Measurements from ENCODE around the gene MT1M. TPM values are rescaled to one million over a fixed set of nuclear protein-coding genes. Genes with fewer than 3 reads are reported as not detected.

The MT1M gene
- total and polyA plus RNA-seq, 2 experiments from 2014 or later: 1.1 to 4.7 TPM

DNA sequence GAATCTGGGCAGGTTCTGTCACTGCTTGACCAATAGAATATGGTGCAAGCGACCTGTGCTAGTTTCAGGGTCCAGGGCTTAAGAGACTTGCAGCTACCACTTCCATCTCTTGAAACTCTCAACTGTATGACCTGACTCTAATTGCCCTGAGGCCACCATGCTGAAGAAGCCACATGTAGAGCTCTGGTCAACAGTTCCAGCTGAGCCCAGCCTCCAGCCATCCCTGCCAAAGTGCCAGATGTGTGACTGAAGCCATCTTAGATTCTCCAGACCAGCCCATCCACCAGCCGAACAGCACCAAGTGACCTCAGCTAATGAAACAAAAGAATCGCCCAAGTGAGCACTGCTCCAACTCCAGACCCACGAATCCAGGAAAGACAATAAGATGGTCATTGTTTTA, 27.5 kb upstream of the MT1M start (continued):
- TF ChIP-seq, protein P1, sequence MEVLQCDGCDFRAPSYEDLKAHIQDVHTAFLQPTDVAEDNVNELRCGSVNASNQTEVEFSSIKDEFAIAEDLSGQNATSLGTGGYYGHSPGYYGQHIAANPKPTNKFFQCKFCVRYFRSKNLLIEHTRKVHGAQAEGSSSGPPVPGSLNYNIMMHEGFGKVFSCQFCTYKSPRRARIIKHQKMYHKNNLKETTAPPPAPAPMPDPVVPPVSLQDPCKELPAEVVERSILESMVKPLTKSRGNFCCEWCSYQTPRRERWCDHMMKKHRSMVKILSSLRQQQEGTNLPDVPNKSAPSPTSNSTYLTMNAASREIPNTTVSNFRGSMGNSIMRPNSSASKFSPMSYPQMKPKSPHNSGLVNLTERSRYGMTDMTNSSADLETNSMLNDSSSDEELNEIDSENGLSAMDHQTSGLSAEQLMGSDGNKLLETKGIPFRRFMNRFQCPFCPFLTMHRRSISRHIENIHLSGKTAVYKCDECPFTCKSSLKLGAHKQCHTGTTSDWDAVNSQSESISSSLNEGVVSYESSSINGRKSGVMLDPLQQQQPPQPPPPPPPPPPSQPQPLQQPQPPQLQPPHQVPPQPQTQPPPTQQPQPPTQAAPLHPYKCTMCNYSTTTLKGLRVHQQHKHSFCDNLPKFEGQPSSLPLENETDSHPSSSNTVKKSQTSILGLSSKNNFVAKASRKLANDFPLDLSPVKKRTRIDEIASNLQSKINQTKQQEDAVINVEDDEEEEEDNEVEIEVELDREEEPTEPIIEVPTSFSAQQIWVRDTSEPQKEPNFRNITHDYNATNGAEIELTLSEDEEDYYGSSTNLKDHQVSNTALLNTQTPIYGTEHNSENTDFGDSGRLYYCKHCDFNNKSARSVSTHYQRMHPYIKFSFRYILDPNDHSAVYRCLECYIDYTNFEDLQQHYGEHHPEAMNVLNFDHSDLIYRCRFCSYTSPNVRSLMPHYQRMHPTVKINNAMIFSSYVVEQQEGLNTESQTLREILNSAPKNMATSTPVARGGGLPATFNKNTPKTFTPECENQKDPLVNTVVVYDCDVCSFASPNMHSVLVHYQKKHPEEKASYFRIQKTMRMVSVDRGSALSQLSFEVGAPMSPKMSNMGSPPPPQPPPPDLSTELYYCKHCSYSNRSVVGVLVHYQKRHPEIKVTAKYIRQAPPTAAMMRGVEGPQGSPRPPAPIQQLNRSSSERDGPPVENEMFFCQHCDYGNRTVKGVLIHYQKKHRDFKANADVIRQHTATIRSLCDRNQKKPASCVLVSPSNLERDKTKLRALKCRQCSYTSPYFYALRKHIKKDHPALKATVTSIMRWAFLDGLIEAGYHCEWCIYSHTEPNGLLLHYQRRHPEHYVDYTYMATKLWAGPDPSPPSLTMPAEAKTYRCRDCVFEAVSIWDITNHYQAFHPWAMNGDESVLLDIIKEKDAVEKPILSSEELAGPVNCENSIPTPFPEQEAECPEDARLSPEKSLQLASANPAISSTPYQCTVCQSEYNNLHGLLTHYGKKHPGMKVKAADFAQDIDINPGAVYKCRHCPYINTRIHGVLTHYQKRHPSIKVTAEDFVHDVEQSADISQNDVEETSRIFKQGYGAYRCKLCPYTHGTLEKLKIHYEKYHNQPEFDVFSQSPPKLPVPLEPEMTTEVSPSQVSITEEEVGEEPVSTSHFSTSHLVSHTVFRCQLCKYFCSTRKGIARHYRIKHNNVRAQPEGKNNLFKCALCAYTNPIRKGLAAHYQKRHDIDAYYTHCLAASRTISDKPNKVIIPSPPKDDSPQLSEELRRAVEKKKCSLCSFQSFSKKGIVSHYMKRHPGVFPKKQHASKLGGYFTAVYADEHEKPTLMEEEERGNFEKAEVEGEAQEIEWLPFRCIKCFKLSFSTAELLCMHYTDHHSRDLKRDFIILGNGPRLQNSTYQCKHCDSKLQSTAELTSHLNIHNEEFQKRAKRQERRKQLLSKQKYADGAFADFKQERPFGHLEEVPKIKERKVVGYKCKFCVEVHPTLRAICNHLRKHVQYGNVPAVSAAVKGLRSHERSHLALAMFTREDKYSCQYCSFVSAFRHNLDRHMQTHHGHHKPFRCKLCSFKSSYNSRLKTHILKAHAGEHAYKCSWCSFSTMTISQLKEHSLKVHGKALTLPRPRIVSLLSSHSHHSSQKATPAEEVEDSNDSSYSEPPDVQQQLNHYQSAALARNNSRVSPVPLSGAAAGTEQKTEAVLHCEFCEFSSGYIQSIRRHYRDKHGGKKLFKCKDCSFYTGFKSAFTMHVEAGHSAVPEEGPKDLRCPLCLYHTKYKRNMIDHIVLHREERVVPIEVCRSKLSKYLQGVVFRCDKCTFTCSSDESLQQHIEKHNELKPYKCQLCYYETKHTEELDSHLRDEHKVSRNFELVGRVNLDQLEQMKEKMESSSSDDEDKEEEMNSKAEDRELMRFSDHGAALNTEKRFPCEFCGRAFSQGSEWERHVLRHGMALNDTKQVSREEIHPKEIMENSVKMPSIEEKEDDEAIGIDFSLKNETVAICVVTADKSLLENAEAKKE (CRISPR knock-in tag; IDR thresholded peaks at IDR 0.05): no peak
- TF ChIP-seq, protein P2, sequence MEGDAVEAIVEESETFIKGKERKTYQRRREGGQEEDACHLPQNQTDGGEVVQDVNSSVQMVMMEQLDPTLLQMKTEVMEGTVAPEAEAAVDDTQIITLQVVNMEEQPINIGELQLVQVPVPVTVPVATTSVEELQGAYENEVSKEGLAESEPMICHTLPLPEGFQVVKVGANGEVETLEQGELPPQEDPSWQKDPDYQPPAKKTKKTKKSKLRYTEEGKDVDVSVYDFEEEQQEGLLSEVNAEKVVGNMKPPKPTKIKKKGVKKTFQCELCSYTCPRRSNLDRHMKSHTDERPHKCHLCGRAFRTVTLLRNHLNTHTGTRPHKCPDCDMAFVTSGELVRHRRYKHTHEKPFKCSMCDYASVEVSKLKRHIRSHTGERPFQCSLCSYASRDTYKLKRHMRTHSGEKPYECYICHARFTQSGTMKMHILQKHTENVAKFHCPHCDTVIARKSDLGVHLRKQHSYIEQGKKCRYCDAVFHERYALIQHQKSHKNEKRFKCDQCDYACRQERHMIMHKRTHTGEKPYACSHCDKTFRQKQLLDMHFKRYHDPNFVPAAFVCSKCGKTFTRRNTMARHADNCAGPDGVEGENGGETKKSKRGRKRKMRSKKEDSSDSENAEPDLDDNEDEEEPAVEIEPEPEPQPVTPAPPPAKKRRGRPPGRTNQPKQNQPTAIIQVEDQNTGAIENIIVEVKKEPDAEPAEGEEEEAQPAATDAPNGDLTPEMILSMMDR (conservative IDR thresholded peaks at IDR 0.05; ENCODE audit: low read depth in 2 of 2): no peak
- no peak for TF ChIP-seq EZH2phosphoT487 (IDR thresholded peaks at IDR 0.05; ENCODE audit: unreplicated experiment)

DNA sequence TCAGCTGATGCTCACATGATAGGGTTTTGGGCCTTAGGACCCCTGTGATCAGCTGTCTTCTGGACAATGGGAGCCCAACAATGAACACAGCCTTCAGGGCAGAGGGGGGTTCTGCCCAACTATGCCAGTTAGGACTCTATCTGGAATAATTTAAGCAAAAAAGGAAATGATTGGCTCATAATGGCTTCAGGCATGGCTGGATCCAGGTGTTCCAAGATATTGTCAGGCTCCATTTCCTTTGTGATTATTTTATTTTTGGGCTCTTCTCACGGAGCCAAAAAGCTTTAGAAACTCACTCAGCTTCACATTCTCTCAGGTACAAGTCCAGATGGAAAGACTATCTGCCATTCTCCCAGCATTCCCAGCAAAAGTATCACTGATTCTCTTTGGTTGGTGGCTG, 27.0 kb upstream of the MT1M start:
- Histone ChIP-seq H3K27me3 (ENCODE audit: insufficient read depth) (peaks cover 47% of the 10 kb centered on the region), H2AFZ (no peak overlapping the region)
- H3K9me3 Mint-ChIP-seq: no peaks in the 10 kb centered on the region
- TF ChIP-seq, protein P3, sequence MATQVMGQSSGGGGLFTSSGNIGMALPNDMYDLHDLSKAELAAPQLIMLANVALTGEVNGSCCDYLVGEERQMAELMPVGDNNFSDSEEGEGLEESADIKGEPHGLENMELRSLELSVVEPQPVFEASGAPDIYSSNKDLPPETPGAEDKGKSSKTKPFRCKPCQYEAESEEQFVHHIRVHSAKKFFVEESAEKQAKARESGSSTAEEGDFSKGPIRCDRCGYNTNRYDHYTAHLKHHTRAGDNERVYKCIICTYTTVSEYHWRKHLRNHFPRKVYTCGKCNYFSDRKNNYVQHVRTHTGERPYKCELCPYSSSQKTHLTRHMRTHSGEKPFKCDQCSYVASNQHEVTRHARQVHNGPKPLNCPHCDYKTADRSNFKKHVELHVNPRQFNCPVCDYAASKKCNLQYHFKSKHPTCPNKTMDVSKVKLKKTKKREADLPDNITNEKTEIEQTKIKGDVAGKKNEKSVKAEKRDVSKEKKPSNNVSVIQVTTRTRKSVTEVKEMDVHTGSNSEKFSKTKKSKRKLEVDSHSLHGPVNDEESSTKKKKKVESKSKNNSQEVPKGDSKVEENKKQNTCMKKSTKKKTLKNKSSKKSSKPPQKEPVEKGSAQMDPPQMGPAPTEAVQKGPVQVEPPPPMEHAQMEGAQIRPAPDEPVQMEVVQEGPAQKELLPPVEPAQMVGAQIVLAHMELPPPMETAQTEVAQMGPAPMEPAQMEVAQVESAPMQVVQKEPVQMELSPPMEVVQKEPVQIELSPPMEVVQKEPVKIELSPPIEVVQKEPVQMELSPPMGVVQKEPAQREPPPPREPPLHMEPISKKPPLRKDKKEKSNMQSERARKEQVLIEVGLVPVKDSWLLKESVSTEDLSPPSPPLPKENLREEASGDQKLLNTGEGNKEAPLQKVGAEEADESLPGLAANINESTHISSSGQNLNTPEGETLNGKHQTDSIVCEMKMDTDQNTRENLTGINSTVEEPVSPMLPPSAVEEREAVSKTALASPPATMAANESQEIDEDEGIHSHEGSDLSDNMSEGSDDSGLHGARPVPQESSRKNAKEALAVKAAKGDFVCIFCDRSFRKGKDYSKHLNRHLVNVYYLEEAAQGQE (IDR thresholded peaks at IDR 0.05; ENCODE audit: unreplicated experiment): no peak

More for the DNA sequence above, 27.0 kb upstream of the MT1M start:
- no peak overlapping the region for H3K27ac Mint-ChIP-seq
- Histone ChIP-seq H3K79me2 (replicated peaks; ENCODE audit: insufficient read depth) (no peaks in the 10 kb centered on the region), H4K20me1 (replicated peaks; ENCODE audit: insufficient read depth) (no peaks in the 10 kb centered on the region), H3K27ac (ENCODE audit: low read depth) (no peak overlapping the region), H3K4me1 (ENCODE audit: insufficient read depth) (peaks cover 22% of the 10 kb centered on the region), H3K9me2 (ENCODE audit: insufficient read depth) (no peaks in the 10 kb centered on the region), H3K4me2 (no peak overlapping the region), H3K4me3 (no peak overlapping the region), H3F3A (replicated peaks; ENCODE audit: low read depth) (peaks cover 14% of the 10 kb centered on the region; the same call in 1 of the 2 replicates), H3K36me3 (ENCODE audit: insufficient read depth) (no peaks in the 10 kb centered on the region)
- peaks cover 36% of the 10 kb centered on the region for H3K27me3 Mint-ChIP-seq (ENCODE audit: insufficient read depth, low read depth, poor library complexity)
- ATAC-seq: no peak
- H3K4me3 Mint-ChIP-seq: no peak overlapping the region
- peaks cover 9% of the 10 kb centered on the region; the same call in 2 of the 3 replicates for H3K36me3 Mint-ChIP-seq (ENCODE audit: low read depth)
- DNase-seq (ENCODE audit: low spot score): no peak
- H3K4me1 Mint-ChIP-seq: peaks cover 30% of the 10 kb centered on the region

All from GM23338 (cell line).